ENCODE data around the gene P3R3URF. TPM values are rescaled to one million over a fixed set of nuclear protein-coding genes. Genes with fewer than 3 reads are reported as not detected.

The P3R3URF gene
- total RNA-seq, 1 donor from 2014 or later: not detected

GRCh38 chr1:46196609-46197008 lies 20.3 kb upstream of the P3R3URF start:
- H3K4me3 Mint-ChIP-seq: peak overlapping the region; percentile 84
- no peak for ATAC-seq (ENCODE audit: low read depth)
- no peaks in the 10 kb centered on the region for H3K27me3 Mint-ChIP-seq
- CTCF ChIA-PET: interaction anchor here (0.9 kb wide), 1 partner anchor 27 kb away, joined by 3 read pairs; no protein-coding TSS in a partner anchor
- no peak for TF ChIP-seq CTCF (IDR thresholded peaks at IDR 0.05)
- intact Hi-C loops (cut with micrococcal nuclease): no loop called here
- POLR2A ChIA-PET: no interaction called here
- no peak overlapping the region for H3K27ac Mint-ChIP-seq
- H3K9me3 Mint-ChIP-seq: no peaks in the 10 kb centered on the region
- DNase-seq: no peak
- peaks cover 15% of the 10 kb centered on the region for H3K4me1 Mint-ChIP-seq
- peaks cover 39% of the 10 kb centered on the region for H3K36me3 Mint-ChIP-seq (ENCODE audit: low read depth)

- Mint-ChIP-seq H3K9me3 (no peaks in the 10 kb centered on the region), H3K27ac (no peak overlapping the region), H3K36me3 (ENCODE audit: low read depth) (peaks cover 49% of the 10 kb centered on the region), H3K27me3 (no peaks in the 10 kb centered on the region), H3K4me1 (peaks cover 15% of the 10 kb centered on the region), H3K4me3 (no peak overlapping the region)
- ChIA-PET CTCF (no interaction called here), POLR2A (interaction anchor here (0.7 kb wide), 1 partner anchor 375 kb away, joined by 3 read pairs; no protein-coding TSS in a partner anchor)
- TF ChIP-seq CTCF (IDR thresholded peaks at IDR 0.05): no peak
- ATAC-seq (ENCODE audit: low read depth) (no peak), DNase-seq (no peak)
- intact Hi-C loops (cut with micrococcal nuclease): no loop called here
Measured at GRCh38 chr1:46194641-46195193, 18.4 kb upstream of the P3R3URF start.

GRCh38 chr1:46193984-46194570 lies 17.8 kb upstream of the P3R3URF start:
- Mint-ChIP-seq H3K27me3 (no peaks in the 10 kb centered on the region), H3K4me3 (no peak overlapping the region), H3K9me3 (no peaks in the 10 kb centered on the region), H3K27ac (no peak overlapping the region), H3K36me3 (ENCODE audit: low read depth) (peaks cover 54% of the 10 kb centered on the region), H3K4me1 (peaks cover 12% of the 10 kb centered on the region)
- ChIA-PET CTCF (no interaction called here), POLR2A (no interaction called here)
- DNase-seq (no peak), ATAC-seq (ENCODE audit: low read depth) (no peak)
- no peak for TF ChIP-seq CTCF (IDR thresholded peaks at IDR 0.05)
- intact Hi-C loops (cut with micrococcal nuclease): no loop called here

- Mint-ChIP-seq H3K9me3 (no peaks in the 10 kb centered on the region), H3K36me3 (ENCODE audit: low read depth) (peaks cover 57% of the 10 kb centered on the region), H3K27me3 (no peaks in the 10 kb centered on the region), H3K4me1 (peaks cover 7% of the 10 kb centered on the region), H3K4me3 (no peak overlapping the region), H3K27ac (no peak overlapping the region)
- CTCF ChIA-PET: no interaction called here
- POLR2A ChIA-PET: no interaction called here
- no peak for DNase-seq
- TF ChIP-seq CTCF (IDR thresholded peaks at IDR 0.05): no peak
- ATAC-seq (ENCODE audit: low read depth): no peak
- intact Hi-C loops (cut with micrococcal nuclease): no loop called here
Measured at GRCh38 chr1:46193285-46193684, 17.0 kb upstream of the P3R3URF start.

- no peak for ATAC-seq (ENCODE audit: low read depth)
- peaks cover 63% of the 10 kb centered on the region for H3K36me3 Mint-ChIP-seq (ENCODE audit: low read depth)
Measured at GRCh38 chr1:46192171-46192570, 15.9 kb upstream of the P3R3URF start.

More at GRCh38 chr1:46192171-46192570, 15.9 kb upstream of the P3R3URF start:
- Mint-ChIP-seq H3K4me3 (no peak overlapping the region), H3K27me3 (no peaks in the 10 kb centered on the region), H3K9me3 (no peaks in the 10 kb centered on the region), H3K4me1 (peaks cover 4% of the 10 kb centered on the region), H3K27ac (no peak overlapping the region)
- ChIA-PET POLR2A (no interaction called here), CTCF (no interaction called here)
- no peak for DNase-seq
- TF ChIP-seq CTCF (IDR thresholded peaks at IDR 0.05): no peak
- intact Hi-C loops (cut with micrococcal nuclease): no loop called here

Data from activated B cell treated with CpG ODN at 0.5 μM for 24 hours (primary cell).